GM21786 (cell line): ENCODE data around the gene AMPD3.

Experiments
- ATAC-seq: cut with Tn5 transposase; IDR thresholded peaks from one replicate; pipeline ENCODE4 v1.9.1; 2021; ENCODE audit not compliant: unreplicated experiment

AMPD3 gene

GRCh38 chr11:10454878-10455631, at the start of gene AMPD3:
AMPD3 (plus strand) TSS chr11:10455264; CDS start chr11:10461520, 6,256 bp downstream.
- ATAC-seq, result peak; percentile 12

GRCh38 chr11:10405865-10406592, 49.0 kb upstream of the AMPD3 start:
- peak; percentile 58 for ATAC-seq

GRCh38 chr11:10407055-10407454, 48.0 kb upstream of the AMPD3 start:
- no peak for ATAC-seq

- ATAC-seq, result no peak
Measured at GRCh38 chr11:10407749-10408685, 47.0 kb upstream of the AMPD3 start.

- no peak for ATAC-seq
Measured at GRCh38 chr11:10409207-10409661, 45.8 kb upstream of the AMPD3 start.

GRCh38 chr11:10410106-10410843, 44.8 kb upstream of the AMPD3 start:
- ATAC-seq, result no peak

- ATAC-seq, result no peak
Measured at GRCh38 chr11:10410844-10411200, 44.2 kb upstream of the AMPD3 start.

- ATAC-seq, result no peak
Measured at GRCh38 chr11:10412266-10412665, 42.8 kb upstream of the AMPD3 start.

- peak; percentile 82 for ATAC-seq
Measured at GRCh38 chr11:10413268-10413667, 41.8 kb upstream of the AMPD3 start.

- no peak for ATAC-seq
Measured at GRCh38 chr11:10414181-10414580, 40.9 kb upstream of the AMPD3 start.

- ATAC-seq, result no peak
Measured at GRCh38 chr11:10414659-10415058, 40.4 kb upstream of the AMPD3 start.

- ATAC-seq, result no peak
Measured at GRCh38 chr11:10415817-10416392, 39.2 kb upstream of the AMPD3 start.

- ATAC-seq, result no peak
Measured at GRCh38 chr11:10418259-10418949, 36.7 kb upstream of the AMPD3 start.

- no peak for ATAC-seq
Measured at GRCh38 chr11:10418950-10419310, 36.1 kb upstream of the AMPD3 start.

- no peak for ATAC-seq
Measured at GRCh38 chr11:10426475-10426874, 28.6 kb upstream of the AMPD3 start.

- ATAC-seq, result no peak
Measured at GRCh38 chr11:10428453-10428852, 26.6 kb upstream of the AMPD3 start.

GRCh38 chr11:10429526-10429925, 25.5 kb upstream of the AMPD3 start:
- ATAC-seq, result no peak

- no peak for ATAC-seq
Measured at GRCh38 chr11:10432493-10432892, 22.6 kb upstream of the AMPD3 start.

- ATAC-seq, result no peak
Measured at GRCh38 chr11:10432971-10433370, 22.1 kb upstream of the AMPD3 start.

GRCh38 chr11:10436224-10436623, 18.8 kb upstream of the AMPD3 start:
- no peak for ATAC-seq
